Activated gamma-delta T cell treated with anti-CD3 and anti-CD28 coated beads, Interleukin-2, amount 50 U/mL, for 16 hours (primary cell): Measurements from ENCODE around the gene PILRA.
A peak's percentile ranks its signal among the peaks of the same experiment; 100 is the strongest.
"Not testable (repeated sequence)": the region's sequence is repeated elsewhere in the genome, so short reads cannot be mapped to it uniquely, and the experiment has no call there.

Source experiments
- DNase-seq: peaks from one replicate; pipeline ENCODE4 v3.0.0-alpha.2; 2020; ENCODE audit warnings: low read depth

PILRA gene

DNA sequence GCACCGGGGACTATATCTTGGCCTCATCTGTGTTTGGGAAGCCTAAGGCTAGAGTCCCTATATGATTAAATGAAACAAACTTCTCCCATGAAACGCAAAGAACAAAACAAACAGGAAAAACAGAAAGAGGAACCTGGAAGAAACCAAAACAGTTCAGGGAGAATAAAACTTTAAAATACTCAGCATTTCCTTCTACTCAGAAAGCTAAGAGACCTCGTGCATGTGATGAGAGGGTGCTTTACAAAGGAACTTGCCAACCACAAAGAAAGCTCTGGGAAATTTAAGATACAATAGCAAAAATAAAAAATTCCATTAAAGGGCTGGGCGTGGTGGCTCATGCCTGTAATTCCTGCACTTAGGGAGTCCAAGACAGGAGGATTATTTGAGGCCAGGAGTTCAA, 6.9 kb downstream of the PILRA start:
- no peak for DNase-seq

DNA sequence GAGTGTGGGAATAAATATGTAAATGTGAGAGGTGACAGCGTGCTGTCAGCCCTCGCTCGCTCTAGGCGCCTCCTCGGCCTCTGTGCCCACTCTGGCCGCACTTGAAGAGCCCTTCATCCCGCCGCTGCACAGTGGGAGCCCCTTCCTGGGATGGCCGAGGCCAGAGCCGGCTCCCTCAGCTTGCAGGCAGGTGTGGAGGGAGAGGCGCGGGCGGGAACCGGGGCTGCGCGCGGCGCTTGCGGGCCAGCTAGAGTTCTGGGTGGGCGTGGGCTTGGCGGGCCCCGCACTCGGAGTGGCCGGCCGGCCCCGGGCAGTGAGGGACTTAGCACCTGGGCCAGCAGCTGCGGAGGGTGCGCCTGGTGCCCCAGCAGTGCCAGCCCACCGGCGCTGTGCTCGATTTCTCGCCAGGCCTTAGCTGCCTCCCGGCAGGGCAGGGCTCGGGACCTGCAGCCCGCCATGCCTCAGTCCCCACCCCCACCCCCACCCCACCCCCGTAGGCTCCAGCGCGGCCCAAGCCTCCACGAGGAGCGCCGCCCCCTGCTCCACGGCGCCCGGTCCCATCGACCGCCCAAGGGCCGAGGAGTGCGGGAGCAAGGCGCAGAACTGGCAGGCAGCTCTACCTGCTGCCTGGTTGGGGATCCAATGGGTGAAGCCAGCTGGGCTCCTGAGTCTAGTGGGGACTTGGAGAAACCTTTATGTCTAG, 8.4 kb downstream of the PILRA start:
- DNase-seq, result not testable (repeated sequence)

DNA sequence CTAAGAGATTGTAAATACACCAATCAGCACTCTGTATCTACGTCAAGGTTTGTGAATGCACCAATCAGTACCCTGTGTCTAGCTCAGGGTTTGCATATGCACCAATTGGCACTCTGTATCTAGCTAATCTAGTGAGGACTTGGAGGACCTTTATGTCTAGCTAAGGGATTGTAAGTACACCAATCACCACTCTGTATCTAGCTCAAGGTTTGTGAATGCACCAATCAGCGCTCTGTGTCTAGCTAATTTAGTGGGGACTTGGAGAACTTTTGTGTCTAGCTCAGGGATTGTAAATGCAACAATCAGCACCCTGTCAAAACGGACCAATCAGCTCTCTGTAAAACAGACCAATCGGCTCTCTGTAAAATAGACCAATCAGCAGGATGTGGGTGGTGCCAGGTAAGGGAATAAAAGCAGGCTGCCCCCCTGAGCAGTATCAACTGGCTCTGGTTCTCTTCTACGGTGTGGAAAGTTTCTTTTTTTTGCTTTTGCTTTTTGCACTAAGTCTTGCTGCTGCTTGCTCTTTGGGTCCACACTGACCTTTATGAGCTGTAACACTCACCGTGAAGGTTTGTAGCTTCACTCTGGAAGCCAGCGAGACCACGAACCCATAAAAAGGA, 9.1 kb downstream of the PILRA start:
- DNase-seq, result not testable (repeated sequence)

DNA sequence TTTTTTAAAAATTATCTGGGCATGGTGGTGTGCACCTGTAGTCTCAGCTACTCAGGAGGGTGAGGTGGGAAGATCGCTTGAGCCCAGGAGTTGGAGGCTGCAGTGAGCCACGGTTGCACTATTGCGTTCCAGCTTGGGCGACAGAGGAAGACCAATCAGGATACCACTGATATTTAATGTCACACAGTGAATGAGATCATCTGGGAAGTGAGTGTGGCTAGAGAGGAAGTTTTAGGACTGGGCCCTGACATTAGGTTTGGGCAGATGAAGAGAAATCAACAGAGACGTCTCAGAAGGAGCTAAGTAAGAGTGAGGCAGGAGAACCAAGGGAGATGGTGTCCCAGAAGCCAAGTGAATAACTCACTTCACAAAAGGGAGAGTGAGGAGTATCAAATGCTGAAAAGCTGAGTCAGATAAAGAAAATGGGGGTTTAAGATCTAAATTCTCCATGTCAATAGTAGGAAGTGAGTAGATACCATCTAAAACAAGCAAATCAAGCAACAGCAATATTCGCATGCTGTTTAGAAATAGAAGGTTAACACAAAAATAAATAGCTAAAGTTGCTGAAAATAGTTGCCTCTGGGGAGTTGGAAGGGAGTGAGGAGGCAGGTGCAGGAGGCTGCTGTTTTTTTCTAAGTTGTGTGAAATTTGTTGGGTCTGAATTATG, 11.5 kb downstream of the PILRA start:
- DNase-seq, result no peak

DNA sequence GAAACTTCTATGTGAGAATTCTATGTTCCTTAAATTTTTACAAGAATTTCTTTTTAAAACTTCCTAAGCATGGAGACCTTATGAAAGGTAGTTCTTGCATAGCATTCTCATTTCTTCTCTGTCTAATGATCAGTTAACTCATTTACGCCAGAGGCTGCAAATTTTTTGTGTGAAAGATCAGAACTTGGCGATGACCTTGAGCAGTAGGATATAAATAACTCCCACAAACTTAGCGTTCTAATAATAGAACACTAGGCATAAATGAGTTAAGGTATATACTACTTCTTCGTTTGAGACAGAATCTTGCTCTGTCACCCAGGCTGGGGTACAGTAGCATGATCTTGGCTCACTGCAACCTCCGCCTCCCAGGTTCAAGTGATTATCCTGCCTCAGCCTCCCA, 13.7 kb downstream of the PILRA start:
- no peak for DNase-seq

DNA sequence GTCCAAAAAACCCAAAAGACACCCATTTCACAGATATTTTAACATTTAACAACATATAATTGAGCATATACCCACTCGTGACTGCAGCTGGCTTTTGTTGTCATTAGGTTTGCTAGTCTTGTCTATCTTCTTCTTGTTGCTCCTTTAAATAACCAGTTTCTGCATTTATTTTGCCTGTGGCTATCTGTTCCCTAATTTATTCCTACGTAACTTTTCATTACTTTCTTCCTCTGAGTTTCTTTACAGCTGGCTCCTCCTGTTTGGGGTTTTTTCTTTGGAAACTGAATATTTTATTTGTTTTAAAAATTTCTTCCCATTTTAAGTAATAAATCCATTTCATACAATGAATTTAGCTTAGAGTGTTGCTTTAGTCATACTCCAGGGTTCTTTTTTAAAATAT, 14.4 kb downstream of the PILRA start:
- DNase-seq, result no peak

DNA sequence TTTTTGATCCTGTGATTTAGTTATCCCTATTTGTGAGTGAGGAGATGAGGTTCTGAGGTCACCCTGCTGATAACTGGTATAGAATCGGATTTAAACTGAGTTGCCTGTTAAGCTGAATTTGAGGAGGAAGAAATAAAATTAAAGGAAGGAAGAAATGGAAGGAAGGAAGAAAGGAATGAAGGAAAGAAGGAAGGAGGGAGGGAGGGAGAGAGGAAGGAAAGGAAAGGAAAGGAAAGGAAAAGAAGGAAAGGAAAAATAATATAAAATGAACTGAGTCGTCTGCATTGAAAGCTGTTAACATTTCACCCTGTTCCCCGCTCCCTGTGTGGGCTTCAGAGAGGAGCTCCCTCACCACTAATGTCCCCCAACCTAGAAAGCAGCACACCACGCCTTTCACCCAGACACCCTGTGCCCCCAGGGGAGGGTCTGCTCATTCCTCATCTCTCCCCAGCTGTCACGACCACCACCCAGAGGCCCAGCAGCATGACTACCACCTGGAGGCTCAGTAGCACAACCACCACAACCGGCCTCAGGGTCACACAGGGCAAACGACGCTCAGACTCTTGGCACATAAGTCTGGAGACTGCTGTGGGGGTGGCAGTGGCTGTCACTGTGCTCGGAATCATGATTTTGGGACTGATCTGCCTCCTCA, 16.3 kb downstream of the PILRA start:
- no peak for DNase-seq

DNA sequence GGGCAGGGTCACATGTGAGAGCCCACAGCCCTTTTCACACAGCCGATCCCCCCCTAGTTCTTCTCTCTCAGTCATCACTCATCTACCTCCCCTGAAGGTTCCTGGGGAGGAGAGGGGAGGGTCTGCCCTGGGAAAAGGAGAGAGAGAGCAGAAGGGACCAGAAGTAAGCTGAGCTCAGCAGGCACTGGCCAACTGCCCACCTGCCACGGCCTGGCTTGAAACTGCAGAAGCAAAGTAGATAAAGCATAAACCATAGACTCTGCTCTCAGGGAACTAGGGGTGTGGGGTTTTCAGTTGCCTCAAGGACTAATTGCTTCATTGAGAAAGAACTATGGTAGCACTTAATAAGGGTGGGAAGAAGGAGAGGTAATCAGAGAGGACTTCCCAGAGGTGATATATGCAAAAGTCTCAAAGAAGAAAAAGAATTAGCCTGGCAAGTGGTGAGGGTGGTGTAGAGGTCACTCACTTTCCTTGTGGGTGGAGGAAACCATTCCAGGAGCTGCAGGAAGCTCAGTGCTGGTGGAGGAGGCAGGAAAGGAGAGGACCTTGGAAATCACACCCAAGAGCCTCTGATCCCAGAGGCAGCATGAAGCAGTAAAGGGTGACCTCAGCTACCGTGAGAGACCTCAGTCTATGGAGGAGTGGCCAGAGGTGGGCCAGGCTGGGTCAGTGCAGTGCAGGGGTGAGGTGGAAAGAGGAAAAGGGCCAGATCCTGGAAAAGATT, 17.2 kb downstream of the PILRA start:
- no peak for DNase-seq

DNA sequence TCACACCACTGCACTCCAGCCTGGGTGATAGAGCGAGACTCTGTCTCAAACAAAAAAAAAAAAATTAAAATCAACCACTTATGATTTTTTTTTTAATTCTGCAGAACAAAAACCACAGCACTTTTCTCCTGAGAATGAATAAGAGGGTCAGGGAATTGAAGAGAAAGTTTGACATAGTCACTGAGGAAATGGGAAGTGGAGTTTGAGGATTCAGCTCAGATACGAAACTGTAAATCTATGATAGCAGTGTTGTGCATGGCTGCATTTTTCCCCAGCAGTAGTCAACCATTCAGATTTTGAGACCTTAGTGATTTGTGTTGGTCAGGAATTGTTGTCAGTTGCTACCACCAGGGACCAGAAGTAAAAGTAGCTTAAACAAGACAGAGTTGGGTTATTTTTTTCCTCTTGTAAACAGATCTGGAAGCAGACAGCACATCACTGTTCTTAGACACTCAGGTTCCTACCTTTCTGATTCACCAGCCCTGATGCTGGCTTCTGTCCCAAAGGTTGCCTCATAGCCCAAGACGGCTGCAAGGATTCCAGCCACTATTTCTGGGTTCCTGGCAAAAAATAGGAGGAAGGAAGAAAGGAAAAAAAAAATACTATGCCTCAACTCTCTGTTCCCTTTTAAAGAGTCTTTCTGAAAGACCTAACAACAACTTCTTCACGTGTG, 20.1 kb downstream of the PILRA start:
- DNase-seq, result no peak

DNA sequence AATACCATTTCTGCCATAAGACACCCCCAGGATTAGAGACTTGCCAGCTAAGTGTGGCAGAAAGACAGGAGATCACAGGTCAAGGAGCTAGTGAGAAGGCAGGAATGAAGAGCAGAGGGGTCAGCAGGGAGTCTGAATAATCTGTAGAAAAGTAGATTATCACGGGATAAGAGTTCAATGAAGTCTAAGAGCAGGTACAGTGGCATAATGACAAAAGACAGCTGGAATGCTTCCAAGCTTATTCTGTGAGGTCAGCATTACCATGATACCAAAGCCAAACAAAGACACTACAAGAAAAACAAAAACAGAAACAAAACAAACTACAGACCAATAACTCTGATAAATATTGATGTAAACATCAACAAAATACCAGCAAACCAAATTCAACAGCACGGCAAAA, 20.8 kb downstream of the PILRA start:
- DNase-seq, result no peak

DNA sequence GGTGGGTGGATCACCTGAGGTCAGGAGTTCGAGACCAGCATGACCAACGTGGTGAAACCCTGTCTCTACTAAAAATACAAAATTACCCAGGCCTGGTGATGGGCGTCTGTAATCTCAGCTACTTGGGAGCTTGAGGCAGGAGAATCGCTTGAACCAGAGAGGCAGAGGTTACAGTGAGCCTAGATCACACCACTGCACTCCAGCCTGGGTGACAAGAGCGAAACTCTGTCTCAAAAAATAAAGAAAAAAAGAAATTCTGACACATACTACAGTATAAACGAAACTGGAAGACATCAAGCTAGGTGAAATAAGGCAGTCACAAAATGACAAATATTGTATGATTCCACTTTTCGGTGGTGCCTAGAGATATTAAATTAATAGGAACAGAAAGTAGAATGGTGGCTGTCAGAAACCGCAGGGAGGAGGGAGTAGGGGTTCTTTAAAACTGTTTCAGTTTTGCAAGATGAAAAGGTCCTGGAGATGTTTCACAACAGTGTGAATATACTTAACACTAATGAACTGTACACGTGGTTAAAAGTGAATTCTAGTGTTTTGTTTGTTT, 23.2 kb downstream of the PILRA start:
- DNase-seq, result no peak

DNA sequence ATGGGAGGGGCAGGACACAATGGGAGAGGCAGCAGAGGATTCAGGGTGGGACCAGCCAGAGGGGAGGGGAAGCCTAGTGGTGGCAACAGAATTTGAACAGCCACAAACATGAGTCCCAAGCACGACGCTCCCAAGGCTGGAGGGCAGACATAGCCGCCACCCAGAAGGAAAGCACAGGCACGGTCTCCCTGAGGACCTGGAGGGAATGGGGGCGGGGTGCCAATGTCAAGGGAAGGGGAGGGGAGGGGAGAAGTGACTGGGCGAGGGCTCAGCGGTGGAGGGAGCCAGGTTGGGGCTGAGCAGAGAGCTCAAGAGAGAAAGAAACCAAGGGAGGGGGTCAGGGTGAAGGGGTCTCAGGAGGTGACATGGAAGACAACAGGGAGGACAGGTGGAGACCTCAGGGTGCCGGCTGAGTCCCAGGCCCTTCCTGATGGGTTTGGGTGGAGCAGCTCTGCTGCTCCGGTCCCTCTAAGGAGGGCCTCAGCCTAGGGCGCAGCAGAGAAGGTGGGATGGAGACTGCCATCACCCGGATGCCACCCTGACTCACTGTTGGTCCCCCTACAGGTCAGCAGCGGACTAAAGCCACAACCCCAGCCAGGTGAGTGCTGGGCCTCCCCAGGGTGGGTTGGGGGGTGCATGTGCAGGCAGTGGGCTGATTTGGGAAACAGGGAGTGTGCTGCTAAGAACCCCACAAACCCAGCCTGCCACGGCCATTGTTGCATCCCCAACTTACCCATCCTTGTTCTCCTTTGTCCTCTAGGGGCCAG, 24.2 kb downstream of the PILRA start:
- DNase-seq, result no peak

DNA sequence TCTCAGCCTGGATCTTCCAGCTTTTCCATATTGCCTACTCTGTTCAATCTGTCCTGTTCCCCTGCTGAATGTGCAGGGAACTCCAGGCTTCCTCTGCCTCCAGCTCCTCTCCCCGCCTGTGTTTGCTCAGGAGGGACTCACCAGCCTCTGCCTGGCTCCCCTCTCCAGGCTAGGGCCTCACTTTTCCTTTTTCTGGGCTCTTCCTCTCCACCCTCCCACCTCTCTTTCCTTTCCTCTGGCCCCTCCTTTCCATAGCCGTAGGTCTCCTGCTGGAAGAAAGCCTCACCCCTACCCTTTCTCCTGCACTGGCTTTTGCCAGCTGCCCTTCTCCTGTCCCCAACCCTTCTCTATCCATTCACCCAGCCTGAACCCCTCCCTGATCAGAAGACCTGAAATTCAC, 25.0 kb downstream of the PILRA start:
- DNase-seq, result no peak

DNA sequence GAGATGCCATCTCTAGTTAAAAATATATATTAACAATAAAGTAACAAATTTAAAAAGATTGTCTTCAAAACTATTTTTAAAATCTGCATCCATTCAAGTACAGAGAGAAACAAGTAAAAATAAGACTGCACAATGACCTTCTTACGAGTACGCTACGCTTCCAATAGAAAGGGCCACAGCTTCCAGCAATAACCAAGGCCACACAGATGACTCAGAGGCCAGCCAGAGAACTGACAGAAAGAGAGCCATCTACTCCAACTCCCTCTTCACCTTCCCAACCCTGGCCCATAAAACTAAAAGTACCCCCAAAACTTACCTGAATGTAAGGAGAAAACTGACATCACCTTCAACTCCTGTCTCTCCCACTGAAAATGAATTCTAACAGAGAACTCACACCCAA, 26.8 kb downstream of the PILRA start:
- no peak for DNase-seq

DNA sequence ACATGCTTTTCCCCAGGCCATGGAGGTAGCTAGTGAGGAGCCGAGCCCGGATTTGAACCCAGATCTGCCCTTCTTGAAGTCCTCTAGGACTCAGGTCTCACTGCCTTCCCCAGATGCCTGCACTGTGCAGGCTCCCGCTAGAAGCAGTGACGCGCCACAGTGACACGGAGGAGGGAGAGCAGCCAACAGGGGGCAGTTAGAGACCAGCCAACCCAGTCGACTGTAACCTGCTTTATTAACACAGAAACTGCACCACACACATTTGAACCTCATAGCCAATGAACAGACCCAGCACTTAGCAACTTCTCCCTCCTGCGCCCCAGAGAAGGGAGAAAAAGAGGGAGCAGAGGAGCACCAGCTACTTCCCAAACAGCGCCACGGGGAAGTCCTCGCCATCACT, 27.4 kb downstream of the PILRA start:
- no peak for DNase-seq

DNA sequence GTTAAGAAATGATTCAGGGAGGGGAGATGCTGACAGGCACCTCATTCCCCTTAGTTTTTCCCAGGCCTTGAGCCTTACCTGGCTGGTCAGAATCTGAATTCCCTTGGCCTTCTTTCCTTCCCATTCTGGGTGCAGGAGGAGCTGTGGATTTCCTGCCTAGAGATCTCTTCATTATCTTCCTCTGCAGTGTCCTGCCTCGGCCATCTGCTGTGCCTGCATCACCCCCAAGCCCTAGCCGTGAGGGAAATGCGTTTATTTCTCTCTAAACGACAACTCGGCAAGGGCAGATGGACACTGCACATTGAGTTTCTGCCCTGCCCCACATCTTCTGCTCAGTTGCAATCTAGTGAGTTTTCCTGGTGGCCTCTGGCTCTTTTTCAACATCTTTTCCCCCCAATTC, 28.5 kb downstream of the PILRA start:
- no peak for DNase-seq

DNA sequence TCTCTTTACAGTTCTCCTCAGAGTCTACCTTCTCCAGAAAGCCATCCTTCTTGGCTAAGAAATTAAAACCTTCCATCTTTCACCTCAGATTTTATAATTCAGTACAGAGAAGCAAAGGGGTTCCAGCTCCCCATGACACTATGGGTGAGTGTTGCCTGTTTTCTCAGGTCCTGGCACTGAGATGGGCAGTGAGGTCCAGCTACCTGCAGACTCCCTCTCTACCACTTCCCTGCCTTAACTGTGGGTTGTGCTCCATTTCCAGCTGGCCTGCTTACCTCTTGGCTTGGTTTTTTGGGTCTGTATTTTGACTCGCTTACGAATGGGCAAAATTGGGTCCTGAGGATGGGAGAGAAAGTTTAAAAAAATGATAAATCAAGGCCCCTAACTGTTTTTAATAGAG, 29.0 kb downstream of the PILRA start:
- DNase-seq, result no peak

DNA sequence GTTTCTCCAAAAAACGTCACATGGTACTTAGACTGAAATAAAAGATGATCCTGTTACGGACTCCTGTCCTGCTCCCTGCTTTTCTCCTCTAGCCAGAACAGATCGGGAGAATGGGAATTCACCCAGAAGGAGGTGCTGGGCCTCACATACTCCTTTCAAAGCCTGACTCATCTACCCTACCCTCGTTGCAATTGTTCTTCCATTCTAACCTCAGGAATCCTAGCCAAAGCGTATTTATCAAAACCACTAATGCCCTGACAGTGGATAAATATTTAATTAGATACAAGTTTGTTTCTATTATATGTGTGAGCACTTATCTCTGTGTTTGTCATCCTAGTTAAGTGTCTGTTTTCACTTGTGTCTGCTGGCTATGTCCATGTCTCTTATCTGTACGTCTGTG, 33.5 kb downstream of the PILRA start:
- DNase-seq, result no peak

DNA sequence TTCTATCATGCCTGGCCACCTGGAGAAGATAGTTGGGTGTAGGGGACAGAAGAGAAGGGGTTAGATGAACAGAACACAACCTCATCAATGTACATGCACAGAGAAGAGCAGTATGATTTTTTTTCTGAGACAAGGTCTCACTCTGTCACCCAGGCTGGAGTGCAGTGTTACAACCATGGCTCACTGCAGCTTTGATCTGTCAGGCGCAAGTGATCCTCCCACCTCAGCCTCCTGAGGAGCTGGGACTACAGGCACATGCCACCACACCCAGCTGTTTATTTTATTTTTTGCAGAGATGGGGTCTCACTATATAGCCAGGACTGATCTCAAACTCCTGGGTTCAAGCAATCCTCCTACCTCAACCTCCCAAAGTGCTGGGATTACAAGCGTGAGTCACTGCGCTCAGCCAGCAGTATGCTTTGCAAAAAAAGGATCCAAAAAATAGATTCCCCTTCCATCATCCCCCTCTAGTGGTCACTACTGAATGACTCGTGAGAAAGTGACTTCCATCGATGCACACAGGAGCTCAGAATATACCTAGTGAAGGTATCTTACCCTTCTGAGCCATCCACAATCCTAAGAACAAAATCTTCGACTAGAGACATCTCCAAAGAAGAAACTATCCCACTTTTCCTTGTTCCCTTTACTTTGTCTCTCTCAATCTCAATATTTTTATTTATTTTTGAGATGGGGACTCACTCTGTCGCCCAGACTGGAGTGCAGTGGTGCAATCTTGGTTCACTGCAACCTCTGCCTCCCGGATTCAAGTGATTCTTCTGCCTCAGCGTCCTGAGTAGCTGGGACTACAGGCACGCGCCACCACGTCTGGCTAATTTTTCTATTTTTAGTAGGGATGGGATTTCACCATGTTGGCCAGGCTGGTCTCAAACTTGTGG, 34.2 kb downstream of the PILRA start:
- peak; percentile 32 for DNase-seq

DNA sequence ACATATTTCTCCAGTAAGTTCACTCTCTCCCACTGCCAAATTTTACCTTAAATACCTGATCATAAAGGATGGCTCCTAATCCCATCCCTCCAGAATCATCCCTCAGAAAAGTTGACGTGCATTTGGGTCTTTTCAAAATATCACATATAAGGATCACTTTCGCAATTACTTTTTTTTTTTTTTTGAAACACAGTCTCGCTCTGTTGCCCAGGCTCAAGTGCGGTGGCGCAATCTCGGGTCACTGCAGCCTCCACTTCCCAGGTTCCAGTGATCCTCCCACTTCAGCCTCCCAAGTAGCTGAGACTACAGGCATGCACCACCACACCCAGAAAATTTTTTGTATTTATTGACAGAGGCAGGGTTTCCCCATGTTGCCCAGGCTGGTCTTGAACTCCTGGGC, 37.8 kb downstream of the PILRA start:
- no peak for DNase-seq
